ENCODE measurements around the gene TMX2.

DNA sequence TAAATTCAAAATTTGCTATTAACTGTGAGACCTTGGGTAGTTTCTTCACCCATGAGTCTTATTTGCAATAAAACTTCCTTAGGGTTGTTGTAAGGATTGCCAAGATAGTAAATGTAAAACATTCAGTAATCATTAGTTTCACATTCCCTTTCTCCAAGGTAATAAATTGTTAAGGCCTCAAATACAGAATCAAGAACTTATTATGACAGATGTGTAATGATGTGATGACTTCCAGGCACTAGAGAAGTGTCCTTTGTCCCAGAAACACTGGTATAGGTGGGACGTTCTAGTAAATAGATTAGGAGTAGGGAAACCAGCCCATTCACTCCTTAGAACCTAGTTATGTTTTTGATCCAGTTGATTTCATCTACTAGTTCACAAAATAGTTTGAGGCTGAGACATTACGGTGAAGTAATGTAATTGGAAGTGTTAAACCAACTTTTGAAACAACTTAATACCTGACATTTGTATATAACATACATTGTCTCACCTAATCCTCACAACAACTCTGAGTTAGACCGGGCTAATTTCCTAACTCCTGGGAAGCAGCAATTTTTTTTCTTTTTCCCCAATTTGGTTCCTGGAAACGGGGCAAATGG, 74.7 kb downstream of the TMX2 start:
- no peak for TF ChIP-seq POLR2A (IDR thresholded peaks at IDR 0.05)
- TF ChIP-seq, protein P1, sequence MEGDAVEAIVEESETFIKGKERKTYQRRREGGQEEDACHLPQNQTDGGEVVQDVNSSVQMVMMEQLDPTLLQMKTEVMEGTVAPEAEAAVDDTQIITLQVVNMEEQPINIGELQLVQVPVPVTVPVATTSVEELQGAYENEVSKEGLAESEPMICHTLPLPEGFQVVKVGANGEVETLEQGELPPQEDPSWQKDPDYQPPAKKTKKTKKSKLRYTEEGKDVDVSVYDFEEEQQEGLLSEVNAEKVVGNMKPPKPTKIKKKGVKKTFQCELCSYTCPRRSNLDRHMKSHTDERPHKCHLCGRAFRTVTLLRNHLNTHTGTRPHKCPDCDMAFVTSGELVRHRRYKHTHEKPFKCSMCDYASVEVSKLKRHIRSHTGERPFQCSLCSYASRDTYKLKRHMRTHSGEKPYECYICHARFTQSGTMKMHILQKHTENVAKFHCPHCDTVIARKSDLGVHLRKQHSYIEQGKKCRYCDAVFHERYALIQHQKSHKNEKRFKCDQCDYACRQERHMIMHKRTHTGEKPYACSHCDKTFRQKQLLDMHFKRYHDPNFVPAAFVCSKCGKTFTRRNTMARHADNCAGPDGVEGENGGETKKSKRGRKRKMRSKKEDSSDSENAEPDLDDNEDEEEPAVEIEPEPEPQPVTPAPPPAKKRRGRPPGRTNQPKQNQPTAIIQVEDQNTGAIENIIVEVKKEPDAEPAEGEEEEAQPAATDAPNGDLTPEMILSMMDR (IDR thresholded peaks at IDR 0.05 in 4 of 5, conservative IDR thresholded peaks at IDR 0.05 in 1 of 5), result no peak

All from gastrocnemius medialis (tissue), 4 donors.